Inflammatory macrophage (primary cell): Measurements from ENCODE around the gene CCDC85C.
"Not testable (repeated sequence)": the region's sequence is repeated elsewhere in the genome, so short reads cannot be mapped to it uniquely, and the experiment has no call there.

Source experiments
- DNase-seq, 2 donors: peaks; one replicate each; pipeline ENCODE4 v3.0.0-alpha.2; 2020 to 2022
- total RNA-seq, 18 experiments: gene quantifications; one replicate each; lab custom pipeline; 2026; ENCODE audit warnings: mixed read lengths in 6 of 18, inconsistent platforms in 2 of 18; lab: John Stamatoyannopoulos, UW

The CCDC85C gene
- total RNA-seq, result 0.37 to 11.1 (median 2.6) reads per million in 18 experiments

DNA sequence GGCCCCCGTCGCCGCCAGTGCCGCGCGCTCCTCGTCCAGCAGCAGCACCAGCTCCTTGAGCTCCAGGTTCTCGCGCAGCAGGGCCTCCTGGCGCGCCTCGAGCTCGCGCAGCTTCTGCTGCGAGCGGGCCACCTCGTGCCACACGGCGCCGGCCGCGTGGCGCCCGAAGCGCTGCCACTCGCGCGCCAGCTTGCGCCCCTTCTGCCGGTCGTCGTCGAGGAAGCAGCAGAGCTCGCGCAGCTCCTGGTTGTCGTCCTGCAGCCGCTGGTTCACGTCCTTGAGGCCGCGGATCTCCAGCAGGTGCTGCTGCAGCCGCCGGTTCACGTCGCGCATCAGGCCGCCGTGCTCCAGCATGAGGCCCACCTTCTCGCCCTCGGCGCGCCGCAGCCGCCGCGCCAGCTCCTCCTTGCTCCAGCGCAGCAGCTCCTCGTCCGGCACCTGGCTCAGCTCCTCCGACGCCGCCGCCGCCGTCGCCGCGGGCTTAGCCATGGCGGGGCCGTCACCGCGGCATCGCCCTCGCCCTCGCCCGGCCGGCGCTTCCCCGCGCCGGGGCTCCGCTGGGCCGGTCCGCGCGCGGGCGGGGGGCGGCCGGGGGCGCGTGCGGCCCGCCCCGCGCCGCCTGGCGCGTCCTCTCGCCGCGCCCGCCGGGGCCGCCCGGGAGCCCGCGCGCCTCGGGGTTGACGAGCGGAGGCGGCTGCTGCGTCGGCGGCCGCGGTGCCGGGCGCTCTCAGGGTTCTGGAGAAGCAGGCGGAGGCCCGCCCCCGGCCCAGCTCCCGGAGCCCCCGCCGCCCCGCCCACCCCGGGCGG is at the start of gene CCDC85C:
TSS of gene CCDC85C (minus strand) at position 737 of the 807 bp plus-strand sequence. CDS start at position 489, 248 bp downstream.
- no peak for DNase-seq

DNA sequence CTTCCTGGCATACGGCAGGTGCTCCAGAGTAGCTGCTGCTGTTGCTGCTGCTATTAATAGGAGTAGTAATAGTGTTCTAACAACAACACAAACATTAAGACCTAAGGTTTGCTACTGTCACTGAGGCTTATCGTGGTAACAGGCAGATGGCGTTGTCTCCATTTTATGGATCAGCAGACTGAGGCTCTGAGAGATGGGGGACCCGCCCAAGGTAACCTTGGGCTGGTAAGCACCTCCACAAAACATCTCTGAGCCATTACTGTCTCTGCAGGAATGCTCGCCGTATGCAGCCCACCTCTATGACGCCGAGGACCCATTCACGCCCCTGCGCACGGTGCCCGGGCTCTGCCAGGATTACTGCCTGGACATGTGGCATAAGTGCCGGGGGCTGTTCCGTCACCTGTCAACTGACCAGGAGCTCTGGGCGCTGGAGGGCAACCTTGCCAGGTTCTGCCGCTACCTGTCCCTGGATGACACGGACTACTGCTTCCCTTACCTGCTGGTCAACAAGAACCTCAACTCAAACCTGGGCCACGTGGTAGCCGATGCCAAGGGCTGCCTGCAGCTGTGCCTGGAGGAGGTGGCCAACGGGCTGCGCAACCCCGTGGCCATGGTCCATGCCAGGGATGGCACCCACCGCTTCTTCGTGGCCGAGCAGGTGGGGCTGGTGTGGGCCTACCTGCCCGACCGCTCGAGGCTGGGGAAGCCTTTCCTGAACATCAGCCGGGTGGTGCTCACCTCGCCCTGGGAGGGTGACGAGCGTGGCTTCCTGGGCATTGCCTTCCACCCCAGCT is 48.1 kb upstream of the CCDC85C start:
- DNase-seq, result no peak

DNA sequence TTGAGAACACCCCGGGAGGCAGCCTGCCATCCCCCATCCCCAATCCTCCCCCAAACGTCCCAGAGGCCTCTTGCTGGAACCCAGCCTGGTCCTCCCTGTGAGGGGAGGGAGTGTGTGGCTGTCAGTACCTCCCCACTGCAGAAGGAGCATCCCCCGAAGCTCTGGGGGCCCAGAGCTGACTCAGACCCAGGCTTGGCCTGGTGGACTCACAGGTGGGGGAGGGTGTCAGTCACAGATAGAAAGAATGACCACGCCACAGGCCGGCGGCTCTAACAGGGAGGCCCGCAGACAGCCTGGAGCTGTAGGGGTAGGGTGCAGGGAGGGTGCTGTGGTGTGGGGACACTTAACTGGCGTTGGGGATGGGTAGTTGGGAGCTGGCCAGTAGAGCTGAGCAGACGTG is 46.2 kb upstream of the CCDC85C start:
- no peak for DNase-seq

DNA sequence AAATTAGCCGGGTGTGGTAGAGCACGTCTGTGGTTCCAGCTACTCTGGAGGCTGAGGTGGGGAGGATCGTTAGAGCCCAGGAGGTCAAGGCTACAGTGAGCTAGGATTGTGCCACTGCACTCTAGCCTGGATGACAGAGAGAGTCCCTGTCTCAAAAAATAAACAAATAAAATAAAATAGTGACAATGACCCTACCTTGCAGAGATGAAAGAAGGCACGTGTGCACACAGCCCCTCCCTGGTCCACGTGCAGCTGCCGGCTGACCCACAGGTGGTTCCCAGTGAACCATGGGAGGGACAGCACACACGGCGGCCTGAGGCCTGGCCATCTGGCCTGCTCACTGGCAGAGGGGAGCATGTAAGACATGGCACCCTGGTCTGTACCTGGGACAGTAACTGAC is 45.6 kb upstream of the CCDC85C start:
- DNase-seq, result no peak

DNA sequence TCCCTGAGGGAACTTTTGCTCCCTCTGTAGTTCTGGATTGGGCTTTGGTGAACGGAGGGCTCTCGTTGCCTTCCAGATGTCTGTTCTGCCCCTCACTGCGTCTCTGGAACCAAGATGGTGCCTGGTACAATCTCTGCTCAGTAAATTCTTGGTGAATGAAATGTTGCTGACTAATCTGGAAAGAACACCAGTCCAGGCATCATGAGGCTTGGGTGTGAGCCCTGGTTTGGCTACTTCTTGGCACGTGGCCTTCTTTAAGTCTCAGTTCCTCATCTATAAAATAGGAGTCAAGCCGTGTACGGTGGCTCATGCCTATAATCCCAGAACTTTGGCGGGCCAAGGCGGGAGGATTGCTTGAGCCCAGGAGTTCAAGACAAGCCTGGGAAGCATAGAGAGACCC is 45.2 kb upstream of the CCDC85C start:
- DNase-seq, result no peak

DNA sequence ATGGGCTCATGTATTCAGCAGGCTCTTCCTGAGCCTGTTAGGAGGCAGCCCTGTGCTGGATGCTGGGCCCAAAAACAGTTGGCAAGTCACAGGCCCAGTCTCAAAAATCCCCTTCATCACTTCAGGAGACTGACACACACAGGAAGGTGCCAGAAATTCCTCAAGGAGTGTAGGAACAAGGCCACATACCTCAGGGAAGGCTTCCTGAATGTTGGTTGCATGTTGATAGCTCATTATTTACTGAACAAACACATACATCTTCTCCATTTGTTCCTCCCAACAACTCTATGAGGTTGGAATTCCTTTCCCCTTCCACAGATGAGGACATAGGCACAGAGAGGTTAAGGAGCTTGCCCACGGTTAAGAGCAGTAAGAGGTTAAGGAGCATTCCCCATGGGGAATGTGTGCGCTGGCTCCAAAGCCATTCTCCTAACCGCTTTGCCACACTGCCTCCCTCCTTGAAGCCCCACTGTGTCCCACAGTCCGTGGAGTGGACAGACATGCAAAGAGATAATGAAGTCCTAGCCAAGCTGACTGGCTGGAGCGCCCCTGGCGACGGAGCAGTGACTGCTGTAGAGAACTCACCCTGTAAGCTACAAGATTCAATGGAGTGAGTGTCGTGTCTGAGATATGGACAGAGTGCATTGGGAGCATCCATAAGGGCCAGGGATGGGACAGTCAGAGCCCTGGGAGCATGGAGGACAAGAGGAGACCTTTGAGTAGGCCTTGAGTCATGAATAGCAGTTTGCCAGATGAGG is 44.2 kb upstream of the CCDC85C start:
- no peak for DNase-seq

DNA sequence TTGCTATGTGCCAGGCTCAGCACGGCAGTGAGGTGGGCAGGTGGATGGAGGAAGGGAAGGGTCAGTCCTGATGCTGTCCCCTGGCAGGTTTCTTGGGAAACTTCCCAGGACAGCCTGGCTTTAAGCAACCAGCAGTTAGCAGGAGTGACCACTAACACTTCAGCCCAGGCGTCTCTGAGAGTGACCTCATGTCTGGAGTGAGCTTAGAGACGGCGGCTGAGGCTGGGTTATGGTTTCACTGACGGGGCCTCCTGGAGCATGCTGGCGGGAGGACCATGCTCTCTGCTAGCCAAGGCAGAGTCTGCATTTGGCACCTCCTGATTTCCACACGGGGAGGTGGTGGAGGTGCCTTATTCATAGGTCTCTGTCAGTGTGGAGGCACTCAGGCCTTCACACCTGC is 43.4 kb upstream of the CCDC85C start:
- no peak for DNase-seq

DNA sequence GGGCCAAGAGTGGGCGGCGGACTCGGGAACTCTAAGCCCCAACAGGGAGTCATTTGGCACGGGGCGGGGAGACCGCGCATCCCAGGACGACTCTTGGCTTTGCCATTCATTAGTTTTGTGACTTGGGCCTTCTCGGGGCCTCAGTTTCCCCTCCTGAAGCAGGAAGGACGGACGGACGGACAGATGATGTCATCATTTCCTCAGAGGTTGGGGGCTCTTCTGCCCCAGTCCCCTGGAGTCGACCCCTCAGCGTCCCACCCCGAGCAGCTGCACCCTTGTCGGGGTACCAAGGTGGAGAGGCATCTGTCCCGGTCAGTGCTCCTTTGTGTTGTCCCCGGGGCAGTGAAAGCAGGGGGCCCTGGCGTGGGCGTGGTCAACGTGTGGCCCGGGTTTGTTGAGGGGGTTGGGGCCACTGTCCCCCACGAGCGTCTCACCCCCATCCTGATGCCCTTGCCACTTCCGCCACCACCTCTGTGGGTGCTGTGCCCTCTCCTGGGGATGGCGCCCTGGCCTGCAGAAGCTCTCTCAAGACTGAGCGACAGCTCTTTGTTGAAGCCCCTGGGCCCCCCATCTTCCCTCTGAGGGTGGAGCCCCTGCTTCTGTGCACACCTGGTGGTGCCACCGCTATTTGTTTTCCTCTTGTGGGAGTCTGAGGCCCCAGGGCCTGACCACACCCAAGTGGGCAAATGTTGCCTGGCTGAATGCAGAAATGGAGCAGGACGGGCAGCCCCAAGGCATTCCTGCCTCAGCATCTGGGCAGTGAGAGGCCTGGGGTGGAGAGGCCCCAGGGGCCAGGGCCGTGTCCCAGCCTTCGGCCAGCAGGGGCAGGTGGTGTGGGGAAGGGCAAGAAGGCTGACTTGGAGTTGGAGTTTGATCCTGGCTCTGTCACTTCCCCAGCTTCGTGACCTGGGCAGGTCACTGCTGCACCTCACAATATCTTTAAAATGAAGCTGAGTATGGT is 41.8 kb upstream of the CCDC85C start:
- no peak for DNase-seq

DNA sequence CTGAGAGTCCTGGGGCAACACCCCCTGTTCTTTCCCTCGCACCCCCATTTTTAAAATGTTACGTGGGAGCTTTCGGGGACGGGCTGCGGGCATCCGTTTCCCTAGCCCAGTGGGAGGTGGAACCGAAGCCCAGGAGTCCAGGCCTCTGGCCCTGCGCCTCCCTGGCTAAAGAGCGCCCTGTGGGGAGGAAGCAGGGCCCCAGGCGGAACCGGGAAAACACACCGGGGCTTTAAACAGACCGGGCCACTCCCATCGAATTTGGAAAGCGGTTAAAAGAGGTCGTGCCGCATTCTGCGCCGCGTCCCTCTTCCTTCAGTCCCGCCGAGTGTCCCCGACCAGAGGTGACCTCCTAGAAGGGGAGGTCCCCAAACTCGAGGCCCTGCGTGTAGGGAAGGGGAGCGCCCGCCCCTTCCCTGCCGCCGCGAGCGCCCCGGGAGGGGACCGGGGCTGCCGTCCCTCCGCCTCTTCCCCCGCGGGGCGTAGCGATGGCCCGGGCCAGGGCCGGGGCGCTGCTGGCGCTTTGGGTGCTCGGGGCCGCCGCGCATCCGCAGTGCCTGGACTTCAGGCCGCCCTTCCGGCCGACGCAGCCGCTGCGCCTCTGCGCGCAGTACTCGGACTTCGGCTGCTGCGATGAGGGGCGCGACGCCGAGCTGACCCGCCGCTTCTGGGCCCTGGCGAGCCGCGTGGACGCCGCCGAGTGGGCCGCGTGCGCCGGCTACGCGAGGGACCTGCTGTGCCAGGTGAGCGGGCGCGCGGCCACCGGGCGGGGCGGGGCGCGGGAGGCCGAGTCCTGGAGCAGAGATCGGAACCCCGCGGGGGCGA is 40.9 kb upstream of the CCDC85C start, which contains the start of gene HHIPL1:
TSS of gene HHIPL1 (plus strand) at position 407 of the 822 bp plus-strand sequence. CDS start at position 486, 79 bp downstream.
- no peak for DNase-seq

DNA sequence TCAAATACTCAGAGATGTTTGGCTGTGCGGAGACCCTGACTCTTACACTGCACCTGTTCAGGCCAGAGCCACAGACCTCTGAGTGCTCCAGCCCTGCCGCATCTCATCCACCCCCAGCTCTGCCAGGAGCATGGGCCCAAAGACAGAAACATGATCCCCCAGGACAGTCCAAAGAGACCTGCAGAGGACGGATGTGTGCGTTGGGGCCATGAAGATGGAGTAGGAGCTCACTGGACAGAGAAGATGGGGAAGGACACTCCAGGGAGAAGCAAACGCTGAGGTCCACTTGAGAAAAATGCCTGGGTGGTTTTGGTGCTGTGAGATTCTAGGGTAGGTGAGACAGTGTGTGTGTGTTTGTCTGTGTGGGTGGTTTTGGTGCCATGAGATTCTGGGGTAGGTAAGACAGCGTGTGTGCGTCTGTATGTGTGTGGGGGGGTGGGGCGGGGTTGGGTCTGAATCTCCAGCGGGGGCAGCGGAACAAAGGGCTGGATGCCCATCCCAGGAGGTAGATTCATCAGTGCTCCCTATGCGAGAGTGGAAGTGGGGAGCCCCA is 40.1 kb upstream of the CCDC85C start:
- DNase-seq, result no peak

DNA sequence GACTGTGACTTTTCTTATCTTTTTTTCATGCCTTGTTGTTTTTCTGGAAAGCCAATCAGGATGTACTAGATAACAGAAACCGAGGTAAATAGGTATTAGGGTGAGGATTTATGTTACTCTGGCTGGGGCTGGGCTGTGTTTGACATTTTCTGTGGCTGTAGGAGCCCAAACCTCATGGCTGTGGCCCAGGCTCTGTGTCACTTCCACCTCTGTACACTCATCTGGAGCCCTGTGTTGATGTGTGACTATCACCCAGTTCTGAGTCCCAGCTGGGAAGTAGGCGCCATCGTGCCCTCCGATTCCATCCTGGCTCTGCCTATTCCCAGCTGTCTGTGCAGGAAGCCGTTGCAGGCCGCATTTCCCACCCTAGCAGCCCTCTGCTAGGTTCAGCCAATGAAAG is 39.3 kb upstream of the CCDC85C start:
- DNase-seq, result no peak

DNA sequence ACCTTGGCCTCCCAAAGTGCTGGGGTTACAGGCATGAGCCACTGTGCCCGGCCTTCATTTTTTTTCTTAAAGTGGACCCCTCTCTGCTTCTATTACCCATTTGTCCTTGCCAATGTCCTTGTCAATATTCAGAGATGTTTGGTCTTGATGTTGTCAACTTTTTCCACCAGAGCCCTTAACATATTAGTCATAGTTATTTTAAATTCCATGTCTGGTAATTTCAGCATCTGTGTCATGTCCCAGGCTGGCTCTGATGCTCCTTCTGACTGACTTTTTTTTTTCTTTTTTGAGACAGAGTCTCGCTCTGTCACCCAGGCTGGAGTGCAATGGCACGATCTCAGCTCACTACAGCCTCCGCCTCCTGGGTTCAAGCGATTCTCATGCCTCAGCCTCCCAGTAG is 38.8 kb upstream of the CCDC85C start:
- DNase-seq, result not testable (repeated sequence)

DNA sequence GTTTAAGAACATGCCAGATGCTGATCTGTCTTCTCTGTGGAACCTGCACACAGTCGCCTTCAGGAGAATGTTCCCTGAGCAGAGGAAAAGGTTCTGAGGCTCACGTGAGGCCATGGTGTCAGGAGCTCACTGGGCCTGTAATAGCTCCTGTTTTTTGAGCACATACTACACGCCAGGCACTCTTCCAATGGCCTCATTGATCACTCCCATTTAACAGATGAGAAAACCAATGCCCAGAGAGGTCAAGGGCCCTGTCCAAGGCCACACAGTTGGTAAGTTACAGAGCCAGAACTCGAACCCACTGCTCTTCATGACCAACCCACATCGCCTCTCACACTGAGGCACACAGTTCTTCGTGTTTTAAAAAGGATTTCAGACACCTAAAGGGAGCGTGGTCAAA is 33.6 kb upstream of the CCDC85C start:
- DNase-seq, result no peak

DNA sequence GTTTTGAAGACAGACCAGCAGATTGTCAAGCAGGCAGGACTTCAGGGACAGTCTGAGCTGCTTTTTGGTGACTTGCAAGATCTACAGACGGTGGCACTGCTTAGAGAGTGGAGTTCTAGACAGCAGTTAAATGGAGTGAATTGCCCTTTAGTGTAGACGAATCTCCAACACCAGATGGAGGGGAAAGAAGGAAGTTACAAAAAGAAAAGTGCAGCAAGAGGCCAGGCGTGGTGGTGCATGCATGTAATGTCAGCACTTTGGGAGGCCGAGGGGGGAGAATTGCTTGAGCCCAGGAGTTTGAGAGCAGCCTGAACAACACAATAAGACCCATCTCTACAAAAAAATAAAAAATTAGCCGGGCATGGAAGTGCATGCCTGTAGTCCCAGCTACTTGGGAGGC is 32.5 kb upstream of the CCDC85C start:
- no peak for DNase-seq

DNA sequence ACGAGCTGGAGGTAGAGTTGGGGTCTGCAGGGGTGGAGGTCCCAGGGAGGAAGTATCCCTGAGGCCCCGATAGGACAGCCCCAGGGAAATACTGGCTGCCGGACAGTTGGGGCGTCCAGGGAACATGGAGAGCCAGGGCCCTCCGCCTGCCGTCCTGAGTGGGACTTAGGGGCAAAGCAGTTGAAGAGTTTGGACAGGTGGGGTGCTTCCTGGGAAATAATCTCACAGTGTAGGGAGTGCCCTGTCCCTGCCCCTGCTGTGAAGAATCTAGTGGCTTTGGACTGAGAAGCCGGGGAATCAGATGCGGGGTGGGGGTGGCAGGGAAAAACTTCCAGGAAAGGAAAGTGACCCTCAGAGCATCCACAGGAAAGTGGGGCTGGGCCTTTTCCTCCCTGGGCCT is 31.1 kb upstream of the CCDC85C start:
- no peak for DNase-seq

DNA sequence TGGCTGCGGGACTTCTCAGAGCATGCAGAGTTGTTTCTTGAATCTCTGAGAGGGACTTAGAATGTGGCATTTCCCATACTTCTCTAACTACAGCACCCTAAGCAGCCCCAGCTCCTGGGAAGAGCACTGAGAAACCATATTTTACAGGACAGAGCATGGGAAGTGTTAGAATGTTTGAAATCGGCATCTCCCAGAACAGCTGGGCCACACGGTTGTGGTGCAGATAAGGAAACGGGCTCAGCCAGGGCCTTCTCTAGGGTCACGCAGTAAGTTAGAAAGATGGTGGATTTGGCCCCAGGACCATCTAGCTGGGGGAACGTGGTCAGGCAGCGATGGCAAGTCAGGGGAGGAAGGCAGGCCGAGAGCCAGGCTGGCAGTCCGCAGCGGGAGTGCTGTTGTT is 30.4 kb upstream of the CCDC85C start:
- DNase-seq, result no peak

DNA sequence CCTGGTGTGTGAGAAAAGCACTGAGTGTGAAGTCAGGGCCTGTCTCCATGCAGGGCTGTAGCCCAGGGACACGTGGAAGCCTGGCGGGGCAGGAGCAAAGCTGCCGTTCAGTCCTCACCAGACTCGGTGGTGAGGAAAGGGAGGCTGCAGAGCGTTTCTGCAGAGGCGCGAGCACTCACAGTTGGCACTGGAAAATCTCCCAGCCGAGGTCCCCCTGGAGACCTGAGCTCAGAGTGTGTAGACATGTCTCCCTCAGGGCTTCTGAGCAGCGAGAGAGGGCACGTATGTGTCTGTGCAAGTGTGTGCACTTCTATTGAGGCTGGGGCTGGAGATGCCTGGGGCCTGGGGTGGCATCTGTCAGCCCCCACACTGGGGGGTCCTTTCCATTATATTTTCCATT is 29.9 kb upstream of the CCDC85C start:
- DNase-seq, result no peak

DNA sequence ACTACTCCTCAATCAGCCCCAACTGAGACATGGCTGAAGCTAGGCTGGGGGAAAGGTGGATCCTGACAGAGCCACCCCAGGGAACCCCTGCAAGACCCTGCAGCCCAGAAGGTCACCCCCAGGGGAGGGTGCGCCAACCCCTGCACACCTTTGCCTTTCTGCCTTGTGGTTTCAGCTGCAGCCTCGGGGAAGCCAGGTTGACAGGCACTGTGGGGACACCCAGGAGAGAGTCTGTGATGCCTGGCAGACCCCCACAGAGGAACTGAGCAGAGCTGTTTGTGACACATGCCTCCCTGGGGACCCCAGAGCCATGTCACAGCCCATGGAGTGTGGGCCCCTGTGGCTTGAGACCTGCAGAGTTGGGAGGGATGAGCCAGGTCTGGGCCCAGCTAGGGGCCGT is 29.1 kb upstream of the CCDC85C start:
- no peak for DNase-seq

DNA sequence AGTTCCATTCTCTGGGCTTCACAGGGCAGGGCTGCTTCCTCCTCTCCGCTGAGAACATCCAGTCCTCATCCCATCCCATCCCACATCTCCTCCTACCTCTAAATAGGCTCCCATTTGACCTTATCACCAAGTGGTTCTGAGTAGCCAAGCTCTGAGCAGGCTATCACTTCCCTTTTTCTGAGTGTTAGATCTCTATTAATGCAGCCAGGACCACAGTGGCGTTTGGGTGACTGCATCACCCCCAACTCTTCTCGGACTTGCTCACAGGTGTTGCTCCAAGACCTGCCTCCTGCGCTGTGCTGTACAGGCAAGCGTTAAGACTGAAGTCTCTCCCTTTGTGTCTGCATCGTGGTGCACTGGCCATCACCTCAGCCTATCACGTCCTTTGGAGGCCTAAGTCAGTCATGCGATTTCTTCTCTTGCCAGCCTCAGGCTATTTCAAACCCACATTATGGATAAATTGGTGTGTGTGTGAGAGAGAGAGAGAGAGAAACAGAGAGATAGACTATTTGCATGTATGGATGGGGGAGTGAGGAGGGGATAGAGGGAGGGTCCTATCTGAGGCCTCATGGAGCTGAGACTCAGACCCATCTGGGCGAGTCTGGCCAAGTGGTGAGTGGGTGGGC is 28.5 kb upstream of the CCDC85C start:
- no peak for DNase-seq

DNA sequence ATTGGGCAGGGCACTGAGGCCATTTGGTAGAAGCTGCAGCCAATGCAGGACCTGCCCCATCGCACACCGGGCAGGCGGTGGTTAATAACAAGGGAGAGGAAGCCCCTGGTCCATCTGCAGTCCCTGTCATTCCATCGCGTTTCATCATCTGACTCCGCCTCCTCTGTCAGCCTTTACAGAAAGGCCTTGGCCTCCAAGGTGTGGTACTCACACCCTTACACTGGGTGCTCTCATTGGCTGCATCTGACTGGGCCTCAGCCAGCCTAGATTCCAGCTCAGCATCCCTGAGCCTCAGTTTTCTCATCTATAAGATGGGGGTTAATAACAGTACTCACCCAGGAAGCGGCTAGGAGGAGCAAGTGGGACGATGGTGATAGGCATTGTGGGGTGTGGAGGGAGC is 26.2 kb upstream of the CCDC85C start:
- DNase-seq, result no peak
